ENCODE measurements around the gene FAM83D. TPM values are rescaled to one million over a fixed set of nuclear protein-coding genes. Genes with fewer than 3 reads are reported as not detected.

The FAM83D gene, protein sequence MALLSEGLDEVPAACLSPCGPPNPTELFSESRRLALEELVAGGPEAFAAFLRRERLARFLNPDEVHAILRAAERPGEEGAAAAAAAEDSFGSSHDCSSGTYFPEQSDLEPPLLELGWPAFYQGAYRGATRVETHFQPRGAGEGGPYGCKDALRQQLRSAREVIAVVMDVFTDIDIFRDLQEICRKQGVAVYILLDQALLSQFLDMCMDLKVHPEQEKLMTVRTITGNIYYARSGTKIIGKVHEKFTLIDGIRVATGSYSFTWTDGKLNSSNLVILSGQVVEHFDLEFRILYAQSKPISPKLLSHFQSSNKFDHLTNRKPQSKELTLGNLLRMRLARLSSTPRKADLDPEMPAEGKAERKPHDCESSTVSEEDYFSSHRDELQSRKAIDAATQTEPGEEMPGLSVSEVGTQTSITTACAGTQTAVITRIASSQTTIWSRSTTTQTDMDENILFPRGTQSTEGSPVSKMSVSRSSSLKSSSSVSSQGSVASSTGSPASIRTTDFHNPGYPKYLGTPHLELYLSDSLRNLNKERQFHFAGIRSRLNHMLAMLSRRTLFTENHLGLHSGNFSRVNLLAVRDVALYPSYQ
- 1 to 10 TPM; 1.0 to 1.1 TPM for total RNA-seq
- polyA plus RNA-seq = under 1 TPM; 0.46 to 0.56 (median 0.49) TPM
- 0.49 to 3.0 (median 1.9) reads per million in 6 experiments for total RNA-seq

DNA sequence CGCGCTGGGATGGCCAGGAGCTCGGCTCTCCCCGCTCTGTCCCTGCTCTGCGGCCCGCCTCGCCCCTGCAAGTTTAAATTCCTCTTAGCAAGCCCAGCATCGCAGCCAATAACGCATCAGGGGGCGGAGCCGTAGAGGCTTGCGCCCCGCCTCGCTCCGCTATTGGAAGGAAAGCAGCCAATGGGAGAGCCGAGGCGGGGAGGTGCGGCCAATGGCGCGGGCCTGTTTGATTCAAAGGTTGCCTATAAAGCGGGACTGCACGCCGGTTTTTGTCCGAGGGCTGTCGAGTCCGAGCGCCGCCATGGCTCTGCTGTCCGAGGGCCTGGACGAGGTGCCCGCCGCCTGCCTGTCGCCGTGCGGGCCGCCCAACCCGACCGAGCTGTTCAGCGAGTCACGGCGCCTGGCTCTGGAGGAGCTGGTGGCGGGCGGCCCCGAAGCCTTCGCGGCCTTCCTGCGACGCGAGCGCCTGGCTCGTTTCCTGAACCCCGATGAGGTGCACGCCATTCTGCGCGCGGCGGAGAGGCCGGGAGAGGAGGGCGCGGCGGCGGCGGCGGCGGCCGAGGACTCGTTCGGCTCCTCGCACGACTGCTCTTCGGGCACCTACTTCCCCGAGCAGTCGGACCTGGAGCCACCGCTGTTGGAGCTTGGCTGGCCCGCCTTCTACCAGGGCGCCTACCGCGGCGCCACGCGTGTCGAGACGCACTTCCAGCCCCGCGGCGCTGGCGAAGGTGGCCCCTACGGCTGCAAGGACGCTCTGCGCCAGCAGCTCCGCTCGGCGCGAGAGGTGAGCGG, at the start of gene FAM83D:
TSS of gene FAM83D (plus strand) at position 276 of the 792 bp plus-strand sequence. CDS start at position 302, 26 bp downstream.
- ATAC-seq (peak; percentile 95 to 96), DNase-seq (peak; percentile 83 to 93 (median 90))
- Mint-ChIP-seq H3K27me3 (no peaks in the 10 kb centered on the region), H3K4me3 (peak within 1 kb of the TSS; percentile 73 to 85 (median 83)), H3K27ac (peak within 1 kb of the TSS; percentile 20 to 89 (median 71)), H3K36me3 (peaks cover 0 to 4% (median 0%) of the 10 kb centered on the region in 3 donors), H3K9me3 (no peaks in the 10 kb centered on the region), H3K4me1 (peaks cover 6 to 22% (median 15%) of the 10 kb centered on the region in 4 donors)
- POLR2A ChIA-PET = interaction anchor here (0.7 to 1.7 kb wide), 4 partner anchors 36 to 456 kb away, joined by 3 to 17 read pairs (median 3); partner anchors contain the start of gene DHX35

DNA sequence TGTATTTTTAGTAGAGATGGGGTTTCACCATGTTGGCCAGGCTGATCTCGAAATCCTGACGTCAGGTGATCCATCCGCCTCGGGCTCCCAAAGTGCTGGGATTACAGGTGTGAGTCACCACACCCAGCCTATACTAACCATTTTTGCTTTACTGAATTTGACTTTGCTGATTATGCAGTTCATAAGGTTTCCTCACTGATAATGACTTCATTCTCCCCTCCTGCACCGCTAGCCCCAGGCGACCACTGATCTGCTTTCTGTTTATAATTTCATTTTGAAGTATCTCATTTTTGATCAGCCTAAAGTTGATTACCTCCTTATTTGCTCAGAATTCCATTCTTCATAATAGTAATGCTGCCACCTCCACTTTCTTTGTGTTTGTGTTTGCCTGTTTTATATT, 48.7 kb upstream of the FAM83D start:
- no peaks in the 10 kb centered on the region for H3K9me3 Mint-ChIP-seq
- POLR2A ChIA-PET = interaction anchor here (0.7 to 7.0 kb wide), 4 partner anchors 8 to 79 kb away, joined by 3 to 32 read pairs (median 4); no protein-coding TSS in a partner anchor
- no peak for DNase-seq
- no peak for ATAC-seq
- no peaks in the 10 kb centered on the region for H3K27me3 Mint-ChIP-seq
- H3K4me3 Mint-ChIP-seq = peak overlapping the region in 1 of 10 donors; percentile 50
- peaks cover 0 to 2% (median 0%) of the 10 kb centered on the region in 3 donors for H3K36me3 Mint-ChIP-seq
- H3K4me1 Mint-ChIP-seq = peaks cover 44 to 98% (median 82%) of the 10 kb centered on the region in 4 donors
- peak overlapping the region in 6 of 10 donors; percentile 11 to 94 (median 64) for H3K27ac Mint-ChIP-seq

DNA sequence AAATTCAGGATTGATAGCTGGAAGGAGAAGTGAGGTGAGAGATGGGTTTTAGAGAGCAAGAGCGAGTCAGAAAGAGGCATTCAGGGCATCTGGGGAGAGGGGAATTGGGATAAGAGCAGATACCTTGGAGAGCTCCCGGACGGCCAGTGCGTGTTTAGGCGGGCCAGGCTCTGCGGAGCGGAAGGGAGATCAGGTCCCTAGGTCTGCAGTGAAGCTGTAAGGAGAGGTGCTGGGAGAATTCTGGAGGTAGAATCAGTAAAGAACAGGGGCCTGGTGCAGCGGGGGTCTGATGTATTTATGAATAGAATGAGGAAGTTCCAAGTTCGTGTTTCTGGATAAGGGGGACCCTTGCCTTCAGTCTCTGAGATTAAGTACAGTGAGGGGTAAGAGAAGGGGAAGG, 47.4 kb upstream of the FAM83D start:
- H3K27ac Mint-ChIP-seq = peak overlapping the region in 8 of 10 donors; percentile 26 to 94 (median 61)
- peaks cover 0 to 2% (median 0%) of the 10 kb centered on the region in 3 donors for H3K36me3 Mint-ChIP-seq
- no peak for ATAC-seq
- H3K4me1 Mint-ChIP-seq = peaks cover 42 to 98% (median 80%) of the 10 kb centered on the region in 4 donors
- POLR2A ChIA-PET = interaction anchor here (1.2 to 5.5 kb wide), 2 partner anchors 28 to 73 kb away, joined by 3 to 30 read pairs; partner anchors contain the start of gene PPP1R16B
- no peak for DNase-seq
- no peaks in the 10 kb centered on the region for H3K9me3 Mint-ChIP-seq
- H3K27me3 Mint-ChIP-seq = no peaks in the 10 kb centered on the region
- H3K4me3 Mint-ChIP-seq = no peak overlapping the region

DNA sequence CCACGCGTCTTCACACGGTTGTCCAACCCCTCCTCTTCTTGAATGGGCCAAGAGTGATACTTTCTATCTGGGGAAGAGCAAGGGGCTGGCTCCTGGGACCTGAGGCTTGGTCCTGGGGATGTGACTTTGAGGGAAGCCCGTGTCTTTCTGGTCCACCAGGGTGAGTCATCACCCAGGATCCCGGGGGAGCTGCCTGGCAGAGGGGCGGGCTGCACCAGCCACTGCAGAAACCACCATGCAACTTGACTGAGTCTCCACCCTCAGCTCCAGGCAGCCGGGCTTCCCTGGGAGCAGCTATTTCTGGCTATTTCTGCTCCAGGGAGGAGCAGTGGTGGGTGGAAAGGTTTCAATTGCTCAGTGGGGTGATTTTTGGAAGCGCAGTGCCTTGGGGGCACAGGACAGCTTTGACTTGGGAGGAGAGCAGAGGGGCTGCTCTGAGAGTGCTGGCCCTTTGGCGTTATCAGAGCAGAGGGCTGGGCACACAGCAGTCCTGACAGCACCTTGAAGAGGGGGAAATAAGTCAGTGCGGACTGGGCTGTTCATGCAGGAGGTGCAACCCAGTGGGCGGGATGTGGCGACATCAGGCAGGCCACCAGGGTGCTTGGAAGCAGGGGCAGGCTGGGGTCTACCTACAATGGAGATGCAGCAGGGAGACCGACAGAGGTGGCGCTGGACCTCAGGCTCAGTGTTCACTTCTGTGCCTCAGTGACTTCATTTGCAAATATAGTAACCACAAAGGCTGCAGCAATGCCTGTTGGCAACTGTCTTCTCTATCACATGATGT, 45.1 kb upstream of the FAM83D start:
- Mint-ChIP-seq H3K36me3 (peaks cover 0 to 2% (median 0%) of the 10 kb centered on the region in 3 donors), H3K4me3 (no peak overlapping the region), H3K4me1 (peaks cover 30 to 84% (median 61%) of the 10 kb centered on the region in 4 donors), H3K9me3 (no peaks in the 10 kb centered on the region), H3K27ac (peak overlapping the region in 9 of 10 donors; percentile 34 to 94 (median 66)), H3K27me3 (no peaks in the 10 kb centered on the region)
- no peak for ATAC-seq
- POLR2A ChIA-PET = interaction anchor here (1.4 to 5.5 kb wide), 2 partner anchors 10 to 75 kb away, joined by 3 to 30 read pairs; partner anchors contain the start of gene PPP1R16B
- DNase-seq = no peak

DNA sequence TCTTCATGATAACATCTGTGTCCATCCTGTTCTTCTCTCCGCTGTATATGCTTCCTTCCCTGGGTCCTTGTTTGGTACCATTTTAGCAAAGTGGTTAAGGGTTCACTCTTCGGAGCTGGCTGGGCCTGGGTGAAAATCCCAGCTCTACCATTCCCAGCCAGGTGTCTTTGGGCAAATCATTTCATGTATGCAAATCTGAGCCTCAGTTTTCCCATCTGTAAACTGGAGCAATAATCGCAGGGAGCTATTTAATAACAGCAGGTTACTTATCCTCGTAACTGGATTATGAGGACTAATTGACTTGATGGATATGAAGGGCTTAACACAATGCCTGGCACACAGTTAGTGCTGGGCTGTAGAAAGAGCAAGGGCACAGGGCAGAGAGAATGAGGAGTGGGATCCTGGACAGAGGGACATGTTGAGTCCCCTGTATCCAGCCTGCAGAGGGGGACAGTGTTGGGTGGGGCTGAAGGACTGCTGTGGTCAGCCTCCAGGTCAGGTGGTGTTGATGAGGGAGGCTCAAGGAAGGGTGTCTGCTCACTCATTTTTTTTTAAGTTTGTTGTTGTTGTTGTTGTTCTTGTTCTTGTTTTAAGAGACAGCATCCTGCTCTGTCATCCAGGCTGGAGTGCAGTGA, 44.3 kb upstream of the FAM83D start:
- DNase-seq (no peak), ATAC-seq (no peak)
- Mint-ChIP-seq H3K4me1 (peaks cover 30 to 81% (median 58%) of the 10 kb centered on the region in 4 donors), H3K27me3 (no peaks in the 10 kb centered on the region), H3K36me3 (peaks cover 0 to 2% (median 0%) of the 10 kb centered on the region in 3 donors), H3K27ac (peak overlapping the region in 9 of 10 donors; percentile 49 to 94 (median 89)), H3K4me3 (peak overlapping the region in 3 of 10 donors; percentile 13 to 51 (median 14)), H3K9me3 (no peaks in the 10 kb centered on the region)
- POLR2A ChIA-PET = interaction anchor here (1.4 to 5.5 kb wide), 2 partner anchors 11 to 76 kb away, joined by 3 to 30 read pairs; partner anchors contain the start of gene PPP1R16B

DNA sequence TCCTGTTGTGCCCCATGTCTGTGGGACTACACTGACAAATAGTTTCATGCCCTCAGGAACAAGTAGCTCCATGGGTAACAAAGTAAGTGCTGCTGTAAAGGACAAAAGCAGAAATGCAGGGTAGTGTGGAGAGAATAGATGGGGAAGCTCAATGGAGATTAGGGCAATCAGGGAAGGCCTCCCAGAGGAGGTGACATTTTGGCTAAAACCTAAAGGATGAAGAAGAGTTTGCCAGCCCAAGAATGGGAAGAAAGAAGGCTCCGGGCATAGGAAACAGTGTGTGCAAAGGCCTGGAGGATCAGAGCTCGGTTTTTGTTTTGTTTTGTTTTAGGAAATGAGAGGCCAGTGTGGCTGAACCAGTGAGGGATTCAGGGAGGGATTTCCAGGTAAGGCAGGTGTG, 43.6 kb upstream of the FAM83D start:
- DNase-seq (no peak), ATAC-seq (no peak)
- no peaks in the 10 kb centered on the region for H3K27me3 Mint-ChIP-seq
- peak overlapping the region; percentile 65 to 94 (median 89) for H3K27ac Mint-ChIP-seq
- H3K36me3 Mint-ChIP-seq = peaks cover 0 to 2% (median 0%) of the 10 kb centered on the region in 3 donors
- no peaks in the 10 kb centered on the region for H3K9me3 Mint-ChIP-seq
- POLR2A ChIA-PET = interaction anchor here (1.6 to 5.5 kb wide), 6 partner anchors 8 to 132 kb away, joined by 3 to 30 read pairs (median 6); partner anchors contain the start of genes DHX35 and PPP1R16B
- peak overlapping the region in 7 of 10 donors; percentile 8 to 71 (median 21) for H3K4me3 Mint-ChIP-seq
- peaks cover 31 to 78% (median 58%) of the 10 kb centered on the region in 4 donors for H3K4me1 Mint-ChIP-seq

DNA sequence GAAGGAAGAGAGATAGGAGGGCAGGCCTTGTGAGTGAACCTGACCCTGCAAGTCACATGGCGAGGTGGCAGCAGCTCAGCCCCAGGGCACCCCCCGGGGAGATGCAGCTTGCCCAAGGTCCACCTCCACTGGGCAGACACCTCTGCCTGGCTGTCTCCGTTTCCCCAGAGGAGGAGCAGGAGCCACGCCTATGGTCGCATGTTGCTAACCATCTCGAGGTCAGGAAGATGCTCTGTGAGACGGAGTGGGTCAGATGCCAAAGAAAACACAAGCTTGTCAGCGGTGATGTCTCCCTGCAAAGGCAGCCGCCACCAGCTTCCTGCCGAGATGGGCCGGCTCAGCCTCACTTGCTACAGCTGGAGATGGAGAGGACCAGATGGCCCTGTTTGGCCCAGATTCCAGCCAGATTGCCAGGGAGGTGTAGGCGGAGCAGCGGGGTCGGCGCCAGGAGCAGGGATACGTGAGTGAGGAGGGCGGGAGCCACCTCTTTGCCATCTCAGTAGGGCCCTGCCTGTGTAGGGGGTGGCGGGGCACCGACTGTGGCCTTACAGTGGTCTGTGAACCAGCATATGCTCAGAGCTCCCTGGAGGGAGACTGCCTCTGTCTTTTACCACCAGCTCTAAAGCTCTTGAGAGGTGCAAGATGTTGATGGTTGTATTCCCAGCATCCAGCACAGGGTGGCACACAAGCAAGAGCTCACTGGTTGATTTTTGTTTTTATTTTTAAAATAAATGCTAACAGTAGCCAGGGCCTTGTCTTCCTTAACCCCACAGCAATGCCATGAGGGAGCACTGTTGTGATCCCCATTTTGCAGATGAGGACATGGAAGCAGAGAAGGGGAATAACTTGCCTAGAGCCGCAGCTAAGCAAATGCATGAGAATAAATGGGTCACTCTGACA, 42.9 kb upstream of the FAM83D start:
- ATAC-seq (peak; percentile 37 to 49), DNase-seq (no peak)
- H3K4me1 Mint-ChIP-seq = peaks cover 29 to 71% (median 52%) of the 10 kb centered on the region in 4 donors
- H3K27ac Mint-ChIP-seq = peak overlapping the region; percentile 65 to 94 (median 89)
- peak overlapping the region in 6 of 10 donors; percentile 8 to 71 (median 28) for H3K4me3 Mint-ChIP-seq
- H3K27me3 Mint-ChIP-seq = no peaks in the 10 kb centered on the region
- H3K36me3 Mint-ChIP-seq = no peaks in the 10 kb centered on the region
- no peaks in the 10 kb centered on the region for H3K9me3 Mint-ChIP-seq
- POLR2A ChIA-PET = interaction anchor here (0.6 to 5.5 kb wide), 9 partner anchors 8 to 133 kb away, joined by 3 to 30 read pairs (median 5); partner anchors contain the start of genes DHX35 and PPP1R16B

DNA sequence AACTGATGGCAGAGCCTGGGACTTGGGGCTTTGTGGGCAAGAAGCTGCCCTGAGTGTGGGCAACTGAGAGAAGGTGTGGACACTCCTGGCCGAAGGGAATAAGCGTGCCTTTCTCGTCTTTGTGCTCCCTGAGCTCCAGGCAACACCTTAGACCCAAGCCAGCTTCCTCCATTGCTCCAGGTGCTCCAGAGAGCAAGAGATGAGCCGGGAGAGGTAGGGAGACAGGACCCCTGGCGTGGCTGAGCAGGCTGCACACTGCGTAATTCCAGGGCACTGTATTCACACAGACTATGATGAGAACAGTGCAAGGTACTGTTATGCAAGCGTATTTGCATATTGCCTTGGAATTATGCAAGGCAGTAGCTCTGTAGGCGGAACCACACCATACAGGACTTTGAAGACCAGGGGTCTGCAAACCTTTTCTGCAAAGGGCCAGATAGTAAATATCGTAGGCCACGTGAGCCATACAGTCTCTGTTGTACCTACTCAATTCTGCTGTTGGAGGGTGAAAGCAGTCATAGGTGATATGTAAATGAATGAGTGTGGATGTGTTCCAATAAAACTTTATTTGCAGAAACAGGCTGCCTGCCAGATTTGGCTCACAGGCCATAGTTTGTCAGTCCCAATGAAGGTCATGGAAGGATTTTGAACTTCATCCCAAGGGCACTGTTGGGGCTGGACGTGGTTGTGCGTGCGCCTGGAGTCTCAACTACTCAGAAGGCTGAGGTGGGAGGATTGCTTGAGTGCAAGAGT, 42.1 kb upstream of the FAM83D start:
- DNase-seq = no peak
- peak overlapping the region in 1 of 10 donors; percentile 24 for H3K4me3 Mint-ChIP-seq
- peaks cover 22 to 63% (median 45%) of the 10 kb centered on the region in 4 donors for H3K4me1 Mint-ChIP-seq
- POLR2A ChIA-PET = interaction anchor here (0.6 to 1.8 kb wide), 8 partner anchors 9 to 133 kb away, joined by 3 to 12 read pairs (median 4); partner anchors contain the start of genes DHX35 and PPP1R16B
- no peaks in the 10 kb centered on the region for H3K36me3 Mint-ChIP-seq
- H3K9me3 Mint-ChIP-seq = no peaks in the 10 kb centered on the region
- H3K27ac Mint-ChIP-seq = peak overlapping the region in 6 of 10 donors; percentile 56 to 94 (median 69)
- ATAC-seq = no peak
- H3K27me3 Mint-ChIP-seq = no peaks in the 10 kb centered on the region

DNA sequence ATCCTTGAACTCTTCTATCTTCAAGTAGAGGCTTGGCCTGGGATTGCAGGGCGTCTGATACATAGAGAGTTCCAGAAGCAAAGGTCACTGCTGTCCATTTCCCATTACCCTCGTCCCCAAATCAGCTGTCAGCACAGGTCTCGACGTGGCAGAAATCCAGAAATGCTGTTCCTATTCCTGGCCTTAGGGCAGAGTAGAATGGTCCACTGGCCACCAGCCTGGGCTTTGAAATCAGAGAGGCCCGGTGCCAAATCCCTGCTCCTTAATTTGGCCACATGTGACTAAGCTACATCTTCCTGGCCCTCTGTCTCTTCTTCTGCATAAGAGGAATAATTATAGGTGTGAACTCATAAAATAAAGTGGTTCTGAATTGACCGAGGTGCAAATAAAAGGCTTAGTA, 40.9 kb upstream of the FAM83D start:
- Mint-ChIP-seq H3K27ac (peak overlapping the region in 1 of 10 donors; percentile 59), H3K4me1 (peaks cover 20 to 57% (median 40%) of the 10 kb centered on the region in 4 donors), H3K36me3 (peaks cover 0 to 2% (median 0%) of the 10 kb centered on the region in 3 donors)

More for the DNA sequence above, 40.9 kb upstream of the FAM83D start:
- H3K4me3 Mint-ChIP-seq = no peak overlapping the region
- no peak for DNase-seq
- no peaks in the 10 kb centered on the region for H3K27me3 Mint-ChIP-seq
- ATAC-seq = no peak
- no peaks in the 10 kb centered on the region for H3K9me3 Mint-ChIP-seq
- POLR2A ChIA-PET = interaction anchor here (0.6 to 1.0 kb wide), 3 partner anchors 9 to 79 kb away, joined by 3 to 4 read pairs (median 4); no protein-coding TSS in a partner anchor

Measured in naive thymus-derived CD8-positive, alpha-beta T cell (primary cell).